Epithelial cell of prostate (primary cell): ENCODE measurements around the gene YIF1A.
"Not testable (repeated sequence)": the region's sequence is repeated elsewhere in the genome, so short reads cannot be mapped to it uniquely, and the experiment has no call there.

ENCODE experiments used
- DNase-seq: peaks from one replicate; pipeline ENCODE4 v3.0.0-alpha.2; 2011; ENCODE audit warnings: low read depth, low spot score
- H3K27ac ChIP-seq: fragments of 450-650 bp; 2 replicates; pipeline ENCODE4 v1.5.1; 2017; ENCODE audit warnings: mild to moderate bottlenecking

The YIF1A gene

DNA sequence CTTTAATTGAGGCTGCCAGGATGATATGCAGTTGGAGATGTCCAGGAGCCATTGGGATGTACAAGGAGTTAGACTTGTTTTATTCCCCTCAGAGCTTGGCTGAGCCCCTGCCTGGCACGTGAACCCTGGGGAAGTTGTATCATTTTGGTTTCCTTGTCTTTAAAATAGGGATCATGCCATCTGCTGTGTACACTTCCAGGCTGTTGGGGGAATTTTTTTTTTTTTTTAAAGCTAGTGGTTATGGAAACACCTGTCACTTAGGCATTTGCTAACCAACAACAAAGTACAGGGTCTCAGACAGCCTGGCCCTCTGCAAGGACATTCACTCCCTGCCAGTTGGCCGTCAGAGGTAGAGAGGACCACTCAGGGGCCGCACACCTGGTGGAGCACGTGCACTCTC is 29.0 kb downstream of the YIF1A start:
- no peak overlapping the region for H3K27ac ChIP-seq
- no peak for DNase-seq

DNA sequence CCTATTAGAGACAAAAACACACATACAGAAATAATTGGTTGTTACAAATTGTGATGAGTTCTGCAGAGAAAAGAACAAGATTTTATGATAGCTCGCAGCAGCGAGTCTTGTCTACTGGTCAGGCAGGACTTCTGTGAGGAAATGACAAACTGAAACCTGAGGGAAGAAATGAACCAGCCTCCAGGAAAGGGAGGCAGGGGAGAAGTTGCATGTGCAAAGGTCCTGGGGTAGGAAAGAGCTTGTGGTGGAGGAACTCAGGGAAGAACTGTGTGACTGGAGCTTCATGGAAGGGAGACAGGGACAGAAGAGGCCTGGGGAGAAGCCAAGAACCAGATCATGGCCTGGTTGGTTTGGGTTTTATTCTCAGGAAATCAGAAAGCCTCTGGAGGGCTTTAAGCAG is 29.7 kb downstream of the YIF1A start:
- H3K27ac ChIP-seq: no peak overlapping the region
- no peak for DNase-seq

DNA sequence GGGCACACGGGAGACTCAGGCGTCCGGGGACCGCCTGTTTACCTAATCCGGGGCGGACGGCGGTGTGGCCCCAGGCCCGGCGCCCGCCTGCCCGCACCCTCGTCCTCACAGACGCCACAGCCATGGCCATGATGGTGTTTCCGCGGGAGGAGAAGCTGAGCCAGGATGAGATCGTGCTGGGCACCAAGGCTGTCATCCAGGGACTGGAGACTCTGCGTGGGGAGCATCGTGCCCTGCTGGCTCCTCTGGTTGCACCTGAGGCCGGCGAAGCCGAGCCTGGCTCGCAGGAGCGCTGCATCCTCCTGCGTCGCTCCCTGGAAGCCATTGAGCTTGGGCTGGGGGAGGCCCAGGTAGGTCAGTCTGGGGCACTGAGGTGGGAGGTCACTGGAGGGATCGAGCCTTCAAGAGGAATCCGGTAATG is 30.5 kb downstream of the YIF1A start:
- no peak for DNase-seq

GRCh38 chr11:66253081-66253480 is 35.9 kb downstream of the YIF1A start:
- DNase-seq, H3K27ac ChIP-seq: not testable (repeated sequence)

More for the DNA sequence above, 30.5 kb downstream of the YIF1A start:
- peak overlapping the region; percentile 72 for H3K27ac ChIP-seq

DNA sequence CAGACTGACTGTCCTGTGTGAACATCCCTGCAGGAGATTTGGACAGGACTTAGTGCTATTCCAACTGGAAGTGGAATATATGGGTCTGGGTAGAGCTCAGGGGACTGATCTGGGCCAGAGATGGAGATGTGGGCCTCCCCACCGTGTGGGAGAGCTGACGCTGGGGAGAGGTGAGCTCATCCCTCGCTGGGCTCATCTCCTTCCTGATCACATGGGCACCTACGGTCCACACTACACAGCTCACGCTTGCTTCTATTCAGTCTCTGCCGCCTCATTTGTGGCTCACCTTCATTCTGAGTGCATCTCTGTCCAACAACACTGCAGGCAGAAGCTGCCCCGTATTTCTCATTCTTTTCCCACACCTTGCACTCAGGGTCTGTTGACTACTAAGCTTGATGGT is 37.1 kb downstream of the YIF1A start:
- no peak for DNase-seq
- no peak overlapping the region for H3K27ac ChIP-seq

- no peak for DNase-seq
- H3K27ac ChIP-seq: no peak overlapping the region
Measured at GRCh38 chr11:66248903-66249302, 40.0 kb downstream of the YIF1A start.

- no peak overlapping the region for H3K27ac ChIP-seq
Measured at GRCh38 chr11:66247801-66248200, 41.1 kb downstream of the YIF1A start.

DNA sequence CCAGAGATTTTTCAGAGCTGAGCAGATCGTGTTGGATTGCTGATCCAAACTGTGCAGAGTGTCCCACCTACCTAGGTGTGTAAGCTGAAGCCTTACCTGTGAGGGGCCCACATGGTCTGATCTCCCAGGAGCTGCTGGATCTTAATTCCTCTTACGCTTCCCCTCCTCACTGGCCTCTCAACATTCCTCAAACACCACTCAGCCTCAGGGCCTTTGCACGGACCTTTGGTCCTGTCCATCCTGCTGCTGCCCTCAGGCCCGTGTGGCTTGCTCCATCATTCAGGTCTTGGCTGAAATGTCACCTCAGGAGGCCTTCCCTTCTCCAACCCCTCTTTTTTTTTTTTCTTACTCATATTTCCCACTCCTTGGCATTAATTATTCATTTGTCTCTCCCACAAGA is 41.6 kb downstream of the YIF1A start:
- no peak overlapping the region for H3K27ac ChIP-seq
- no peak for DNase-seq

More at GRCh38 chr11:66247801-66248200, 41.1 kb downstream of the YIF1A start:
- no peak for DNase-seq

- no peak overlapping the region for H3K27ac ChIP-seq
- no peak for DNase-seq
Measured at GRCh38 chr11:66243782-66244535, 45.0 kb downstream of the YIF1A start.

DNA sequence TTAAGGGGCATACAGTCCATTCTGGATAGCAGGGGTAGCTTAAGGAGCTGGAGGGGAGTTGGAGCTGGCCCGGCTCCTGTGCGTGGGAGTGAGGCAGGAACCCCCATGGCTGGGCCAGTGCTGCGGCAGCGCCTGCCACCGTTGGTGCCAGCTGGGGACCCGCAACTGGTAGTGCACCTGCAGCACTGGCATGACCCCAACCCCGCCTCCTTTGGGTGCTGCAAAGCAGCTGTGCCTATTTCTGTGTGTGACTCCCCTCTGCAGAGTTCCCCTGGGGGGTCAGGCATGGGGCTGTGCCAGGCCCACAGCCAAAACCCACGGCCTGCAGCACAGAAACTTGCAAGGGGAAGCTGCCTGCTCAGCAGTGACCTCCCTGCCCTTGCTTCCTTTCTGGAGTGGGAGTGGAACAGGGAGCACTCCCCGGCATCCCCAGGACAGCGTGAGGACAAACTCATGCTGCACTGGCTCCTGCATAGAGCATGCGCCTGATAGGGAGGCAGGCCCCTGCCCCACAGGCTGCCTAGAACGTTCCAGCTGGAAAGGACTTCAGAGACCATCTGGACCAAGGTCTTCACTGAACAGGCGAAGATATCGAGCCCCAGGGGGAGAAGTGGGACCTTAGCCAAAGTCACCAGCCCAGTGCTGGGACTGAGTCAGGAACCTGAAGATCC is 46.7 kb downstream of the YIF1A start:
- no peak overlapping the region for H3K27ac ChIP-seq
- DNase-seq: no peak

DNA sequence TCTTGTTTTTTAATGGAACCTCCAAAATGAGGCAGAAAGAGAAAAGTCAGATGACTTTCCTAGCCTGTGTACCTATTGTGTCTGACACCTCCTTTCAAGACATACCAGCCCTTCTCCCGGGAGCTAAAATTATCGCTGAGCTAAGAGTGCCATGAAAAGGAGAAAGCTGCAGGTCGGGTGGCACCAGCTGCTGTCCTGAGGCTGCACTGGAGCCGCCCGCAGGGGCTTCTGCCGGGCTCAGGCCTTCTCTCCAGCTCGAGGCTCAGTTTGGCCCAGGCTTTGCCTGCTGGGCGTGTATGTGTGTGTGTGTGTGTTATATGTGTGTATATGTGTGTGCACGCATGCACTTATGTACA is 48.2 kb downstream of the YIF1A start:
- H3K27ac ChIP-seq: no peak overlapping the region

GRCh38 chr11:66239998-66240780 is 48.8 kb downstream of the YIF1A start:
- H3K27ac ChIP-seq: no peak overlapping the region
- DNase-seq: no peak

More for the DNA sequence above, 48.2 kb downstream of the YIF1A start:
- DNase-seq: no peak

GRCh38 chr11:66239511-66239910 is 49.4 kb downstream of the YIF1A start:
- H3K27ac ChIP-seq: no peak overlapping the region
- DNase-seq: no peak

DNA sequence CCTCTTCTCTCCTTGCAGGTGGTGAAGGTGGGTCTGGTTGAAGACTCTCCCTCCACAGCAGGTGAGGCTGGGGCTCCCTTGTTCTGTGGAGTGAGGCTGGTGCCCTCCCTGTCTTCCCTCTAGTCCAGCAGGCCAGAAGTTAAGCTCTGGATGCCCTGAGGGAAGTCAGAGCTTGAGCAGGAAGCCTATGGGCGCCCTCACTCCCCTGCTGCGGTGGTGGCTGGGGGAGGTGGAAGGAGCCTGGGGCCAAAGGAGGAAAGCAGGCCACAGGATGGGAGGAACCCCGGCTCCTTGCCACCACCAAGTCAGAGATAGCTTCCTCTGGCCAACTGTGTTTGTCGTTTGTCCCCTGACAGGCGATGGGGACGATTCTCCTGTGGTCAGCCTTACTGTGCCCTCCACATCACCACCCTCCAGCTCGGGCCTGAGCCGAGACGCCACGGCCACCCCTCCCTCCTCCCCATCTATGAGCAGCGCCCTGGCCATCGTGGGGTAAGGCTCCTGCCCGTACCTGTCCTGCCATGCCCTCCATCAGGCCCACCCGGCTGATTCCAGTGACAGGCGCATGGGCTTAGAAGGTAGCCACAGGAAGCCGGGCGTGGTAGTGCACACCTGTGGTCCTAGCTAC is 50.0 kb downstream of the YIF1A start:
- H3K27ac ChIP-seq: no peak overlapping the region
- no peak for DNase-seq

DNA sequence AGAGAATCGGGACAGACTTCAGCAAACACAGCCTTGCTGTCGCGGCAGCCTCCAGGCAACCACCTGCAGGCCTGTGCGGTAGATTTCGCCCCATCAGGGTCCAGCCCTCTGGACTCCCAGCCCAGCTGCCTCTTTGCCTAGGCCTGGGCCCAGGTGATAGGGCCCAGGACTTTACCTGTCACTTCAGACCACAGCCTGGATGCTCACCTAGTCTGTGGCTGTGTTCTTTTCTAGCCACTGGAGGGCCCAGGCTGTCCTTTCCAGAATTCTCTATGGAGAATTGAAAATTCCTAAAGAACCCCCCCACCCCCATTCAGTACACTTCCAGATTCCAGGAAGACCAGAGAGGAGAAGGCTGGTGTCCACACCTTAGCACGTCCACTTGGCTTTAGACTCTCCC is 51.1 kb downstream of the YIF1A start:
- no peak for DNase-seq
- no peak overlapping the region for H3K27ac ChIP-seq

DNA sequence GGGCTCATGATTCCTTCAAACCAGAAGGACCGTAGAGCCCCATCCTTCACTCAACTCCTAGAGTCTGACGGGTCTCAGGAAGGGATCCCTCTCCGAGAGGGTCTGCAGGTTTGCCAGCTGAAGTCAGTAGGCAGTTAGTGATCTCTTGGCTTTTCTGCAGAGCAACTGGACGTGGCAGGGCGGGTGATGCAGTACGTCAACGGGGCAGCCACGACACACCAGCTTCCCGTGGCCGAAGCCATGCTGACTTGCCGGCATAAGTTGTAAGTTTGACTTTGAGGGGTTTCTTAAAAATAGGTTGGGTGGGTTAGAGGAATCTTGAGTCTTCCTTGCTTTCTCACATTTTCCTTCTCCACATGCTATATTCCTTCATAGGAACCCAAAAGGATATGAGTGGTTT is 53.8 kb downstream of the YIF1A start:
- no peak overlapping the region for H3K27ac ChIP-seq
- DNase-seq: no peak
